Peyer's patch (tissue), 4 donors: ENCODE measurements around the gene TGM3.

Source experiments
- CTCF ChIP-seq, 6 experiments: fragments of 450-650 bp in 4 of 6; fragments of 200-600 bp in 2 of 6; sonication (generic) in 1 of 6; IDR thresholded peaks; one replicate each; pipeline ENCODE4 v1.5.1; 2017 to 2019; ENCODE audit warnings: antibody characterized with exemption in 6 of 6, mild to moderate bottlenecking in 3 of 6, moderate library complexity in 1 of 6
- POLR2A ChIP-seq, 2 donors: fragments of 450-650 bp; IDR thresholded peaks; one replicate each; pipeline ENCODE4 v1.5.1; 2017; ENCODE audit warnings: antibody characterized with exemption in 2 of 2, mild to moderate bottlenecking in 2 of 2, moderate library complexity in 2 of 2

- TF ChIP-seq CTCF (IDR thresholded peaks at IDR 0.05) (no peak), POLR2A (IDR thresholded peaks at IDR 0.05) (no peak)
Observed at GRCh38 chr20:2246069-2246491, 49.7 kb upstream of the TGM3 start.
